IMR-90 (cell line): ENCODE data around the gene SCN8A.

Source experiments
- POLR2A ChIP-seq: IDR thresholded peaks from 2 replicates; pipeline ENCODE4 v1.6.1; 2012; ENCODE audit warnings: mild to moderate bottlenecking, low read depth, low read length
- SMC3 ChIP-seq: fragments of 150-350 bp; IDR thresholded peaks from 2 replicates; pipeline ENCODE4 v1.6.1; 2016; ENCODE audit warnings: low read depth, mild to moderate bottlenecking, antibody characterized with exemption, low read length, moderate library complexity
- TF ChIP-seq, protein P1 (sequence below): conservative IDR thresholded peaks from 2 replicates; pipeline ENCODE4 v1.5.1; 2012; ENCODE audit warnings: mild to moderate bottlenecking, low read depth, low read length, improper control_type of control experiment

GRCh38 chr12:51677284-51677968, 86.4 kb downstream of the SCN8A start:
- TF ChIP-seq, protein P1, sequence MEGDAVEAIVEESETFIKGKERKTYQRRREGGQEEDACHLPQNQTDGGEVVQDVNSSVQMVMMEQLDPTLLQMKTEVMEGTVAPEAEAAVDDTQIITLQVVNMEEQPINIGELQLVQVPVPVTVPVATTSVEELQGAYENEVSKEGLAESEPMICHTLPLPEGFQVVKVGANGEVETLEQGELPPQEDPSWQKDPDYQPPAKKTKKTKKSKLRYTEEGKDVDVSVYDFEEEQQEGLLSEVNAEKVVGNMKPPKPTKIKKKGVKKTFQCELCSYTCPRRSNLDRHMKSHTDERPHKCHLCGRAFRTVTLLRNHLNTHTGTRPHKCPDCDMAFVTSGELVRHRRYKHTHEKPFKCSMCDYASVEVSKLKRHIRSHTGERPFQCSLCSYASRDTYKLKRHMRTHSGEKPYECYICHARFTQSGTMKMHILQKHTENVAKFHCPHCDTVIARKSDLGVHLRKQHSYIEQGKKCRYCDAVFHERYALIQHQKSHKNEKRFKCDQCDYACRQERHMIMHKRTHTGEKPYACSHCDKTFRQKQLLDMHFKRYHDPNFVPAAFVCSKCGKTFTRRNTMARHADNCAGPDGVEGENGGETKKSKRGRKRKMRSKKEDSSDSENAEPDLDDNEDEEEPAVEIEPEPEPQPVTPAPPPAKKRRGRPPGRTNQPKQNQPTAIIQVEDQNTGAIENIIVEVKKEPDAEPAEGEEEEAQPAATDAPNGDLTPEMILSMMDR = no peak
- TF ChIP-seq SMC3 = no peak
- no peak for TF ChIP-seq POLR2A
